ENCODE data around the gene ECI1.

Gene ECI1

GRCh38 chr16:2199095-2199494, 52.3 kb downstream of the ECI1 start:
- no peak overlapping the region for H3K4me3 ChIP-seq (ENCODE audit: control insufficient read depth, low read depth, low read length)
- no peak for DNase-seq (ENCODE audit: low read depth)
- TF ChIP-seq, protein P1, sequence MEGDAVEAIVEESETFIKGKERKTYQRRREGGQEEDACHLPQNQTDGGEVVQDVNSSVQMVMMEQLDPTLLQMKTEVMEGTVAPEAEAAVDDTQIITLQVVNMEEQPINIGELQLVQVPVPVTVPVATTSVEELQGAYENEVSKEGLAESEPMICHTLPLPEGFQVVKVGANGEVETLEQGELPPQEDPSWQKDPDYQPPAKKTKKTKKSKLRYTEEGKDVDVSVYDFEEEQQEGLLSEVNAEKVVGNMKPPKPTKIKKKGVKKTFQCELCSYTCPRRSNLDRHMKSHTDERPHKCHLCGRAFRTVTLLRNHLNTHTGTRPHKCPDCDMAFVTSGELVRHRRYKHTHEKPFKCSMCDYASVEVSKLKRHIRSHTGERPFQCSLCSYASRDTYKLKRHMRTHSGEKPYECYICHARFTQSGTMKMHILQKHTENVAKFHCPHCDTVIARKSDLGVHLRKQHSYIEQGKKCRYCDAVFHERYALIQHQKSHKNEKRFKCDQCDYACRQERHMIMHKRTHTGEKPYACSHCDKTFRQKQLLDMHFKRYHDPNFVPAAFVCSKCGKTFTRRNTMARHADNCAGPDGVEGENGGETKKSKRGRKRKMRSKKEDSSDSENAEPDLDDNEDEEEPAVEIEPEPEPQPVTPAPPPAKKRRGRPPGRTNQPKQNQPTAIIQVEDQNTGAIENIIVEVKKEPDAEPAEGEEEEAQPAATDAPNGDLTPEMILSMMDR (IDR thresholded peaks at IDR 0.05; ENCODE audit: control insufficient read depth, insufficient read depth, low read depth, low read length, missing control alignments), result no peak

- DNase-seq (ENCODE audit: low read depth), result no peak
- TF ChIP-seq, protein P1 (IDR thresholded peaks at IDR 0.05; ENCODE audit: control insufficient read depth, insufficient read depth, low read depth, low read length, missing control alignments), result no peak
- H3K4me3 ChIP-seq (ENCODE audit: control insufficient read depth, low read depth, low read length), result no peak overlapping the region
These were observed 53.1 kb downstream of the ECI1 start for GRCh38 chr16:2198283-2198682.

- no peak overlapping the region for H3K4me3 ChIP-seq (ENCODE audit: control insufficient read depth, low read depth, low read length)
- no peak for DNase-seq (ENCODE audit: low read depth)
- TF ChIP-seq, protein P1 (IDR thresholded peaks at IDR 0.05; ENCODE audit: control insufficient read depth, insufficient read depth, low read depth, low read length, missing control alignments), result no peak
These were observed 53.6 kb downstream of the ECI1 start for GRCh38 chr16:2197765-2198164.

DNA sequence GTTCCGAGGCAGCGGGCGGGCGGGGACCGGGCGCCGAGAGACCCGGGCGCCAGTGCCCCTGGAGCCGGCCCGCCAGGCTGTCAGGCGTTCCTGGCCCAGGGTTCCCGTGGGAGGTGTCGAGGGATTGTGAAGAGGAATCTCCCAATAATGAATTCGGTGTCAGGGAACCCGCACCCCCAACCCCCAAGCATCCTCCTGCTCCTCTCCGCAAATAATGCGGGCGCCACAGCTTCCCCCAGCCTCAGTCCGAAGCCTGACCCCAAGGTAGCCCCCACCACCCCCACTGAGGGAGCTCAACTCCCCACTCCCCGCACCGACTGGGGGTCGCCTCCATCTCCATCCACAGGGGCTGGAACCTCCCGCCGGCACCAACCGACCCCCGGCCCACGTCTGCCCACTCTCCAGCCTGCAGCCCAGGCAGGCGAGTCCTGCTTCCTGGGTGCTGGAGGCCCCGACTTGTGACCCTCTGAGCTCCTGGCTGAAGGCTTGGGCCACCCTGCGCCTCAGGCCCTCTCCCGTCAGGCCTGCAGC, 54.3 kb downstream of the ECI1 start:
- H3K4me3 ChIP-seq (ENCODE audit: control insufficient read depth, low read depth, low read length), result no peak overlapping the region
- no peak for DNase-seq (ENCODE audit: low read depth)
- TF ChIP-seq, protein P1 (IDR thresholded peaks at IDR 0.05; ENCODE audit: control insufficient read depth, insufficient read depth, low read depth, low read length, missing control alignments), result no peak

DNA sequence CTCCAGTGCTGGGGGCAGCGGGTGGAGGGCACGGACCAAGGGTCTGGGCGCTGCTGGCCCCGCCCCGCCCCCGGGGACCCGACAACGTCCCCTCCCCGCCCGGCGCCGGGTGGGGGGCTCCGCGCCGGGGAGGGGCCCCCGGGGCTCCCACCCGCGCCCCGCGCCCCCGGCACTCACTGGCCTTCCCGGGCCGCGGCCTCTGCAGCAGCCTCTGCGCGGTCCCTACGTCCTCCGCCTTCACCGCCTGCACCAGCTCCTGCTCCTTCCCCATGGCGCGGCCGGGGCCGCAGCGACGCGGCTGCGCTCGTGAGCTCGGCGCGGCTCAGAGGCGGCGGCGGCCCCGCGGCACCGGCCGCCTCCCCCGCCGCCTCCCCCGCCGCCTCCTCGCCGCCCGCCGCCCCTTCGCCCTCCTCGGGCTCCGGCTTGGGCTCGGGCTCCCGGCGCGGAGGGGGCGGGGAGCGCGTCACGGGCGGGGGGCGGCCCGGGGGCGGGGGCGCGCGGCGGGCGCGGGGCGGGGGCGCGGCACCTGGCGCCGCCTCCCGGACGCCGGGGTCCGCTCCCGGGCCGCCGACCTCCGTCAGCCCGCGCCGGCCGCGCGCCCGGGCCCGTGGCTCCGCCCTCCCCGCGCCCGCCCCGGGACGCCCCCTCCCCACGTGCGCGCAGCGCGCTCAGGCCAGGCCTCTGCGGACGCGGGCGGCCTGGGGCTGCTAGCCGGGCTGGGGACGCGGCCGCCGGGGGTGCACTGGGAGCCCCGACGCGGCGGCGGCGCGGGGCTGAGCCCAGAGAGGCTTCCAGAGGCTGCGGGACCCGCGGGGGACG, 55.0 kb downstream of the ECI1 start, which contains the start of gene CASKIN1:
Gene CASKIN1 (minus strand): TSS at position 444 of the 819 bp plus-strand sequence. CDS start 173 bp downstream, at position 271.
- H3K4me3 ChIP-seq (ENCODE audit: control insufficient read depth, low read depth, low read length), result no peak within 1 kb of the TSS; the same call in 1 of the 2 replicates
- TF ChIP-seq, protein P1 (IDR thresholded peaks at IDR 0.05; ENCODE audit: control insufficient read depth, insufficient read depth, low read depth, low read length, missing control alignments), result no peak
- no peak for DNase-seq (ENCODE audit: low read depth)

DNA sequence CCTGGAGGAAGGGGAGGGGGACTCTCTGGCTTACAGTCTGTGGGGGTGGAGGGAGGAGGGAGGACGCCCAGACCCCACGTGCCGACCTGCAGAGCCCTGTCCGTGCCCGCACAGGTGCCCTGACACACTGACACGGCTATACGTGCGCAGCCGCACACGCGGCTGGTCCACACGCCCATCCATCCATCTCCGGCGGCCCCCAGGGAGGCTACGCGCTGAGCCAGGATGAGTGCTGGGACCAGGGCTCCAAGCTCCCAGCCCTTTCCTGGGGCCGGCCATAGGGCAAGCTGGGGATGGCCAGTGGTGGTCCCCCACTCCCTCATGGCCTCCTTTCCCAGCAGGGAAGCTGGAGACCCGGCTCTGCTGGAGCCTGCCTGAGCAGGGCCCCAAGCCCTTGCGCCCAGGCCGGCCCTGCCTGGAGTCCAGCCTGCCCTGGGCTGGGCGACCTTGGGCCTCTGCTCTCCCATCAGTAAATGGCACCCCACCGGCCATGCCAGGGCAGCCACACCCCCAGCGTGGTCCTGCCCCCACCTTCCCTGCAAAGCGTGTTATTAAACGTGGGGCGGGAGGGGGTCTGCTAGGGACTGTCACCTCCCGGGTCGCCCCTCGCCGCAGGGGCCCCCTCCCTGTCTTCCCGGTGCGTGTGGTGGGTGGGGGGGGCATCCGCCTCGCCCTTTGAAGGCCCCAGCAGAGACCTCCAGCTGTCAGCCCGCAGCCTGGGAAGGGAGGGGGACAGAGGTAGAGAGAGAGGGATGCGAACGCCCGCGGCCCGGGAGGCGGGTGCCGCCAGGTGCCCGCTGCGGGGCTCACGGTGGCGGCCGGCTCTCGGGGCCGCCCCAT, 55.8 kb downstream of the ECI1 start:
- no peak overlapping the region; the same call in 1 of the 2 replicates for H3K4me3 ChIP-seq (ENCODE audit: control insufficient read depth, low read depth, low read length)
- DNase-seq (ENCODE audit: low read depth), result no peak
- TF ChIP-seq, protein P1 (IDR thresholded peaks at IDR 0.05; ENCODE audit: control insufficient read depth, insufficient read depth, low read depth, low read length, missing control alignments), result no peak
